IMR-90 (cell line): Measurements from ENCODE around the gene RASAL1. TPM values are rescaled to one million over a fixed set of nuclear protein-coding genes. Genes with fewer than 3 reads are reported as not detected.

ENCODE experiments used
- ATAC-seq: fragments of 200-7000 bp; cut with Tn5 transposase; 2 replicates; pipeline ENCODE4 v1.9.1; 2020; ENCODE audit warnings: low read depth, mild to moderate bottlenecking, moderate library complexity
- BruUV-seq: library from RNA; stranded (reverse); fragments of 400-500 nt; replicated peaks from 2 replicates; lab custom pipeline; 2021; lab: Mats Ljungman, UMichigan
- CTCF ChIA-PET: fragments of 300-600 bp; formaldehyde crosslinking; extraction: SDS; loops from one replicate; lab custom pipeline; 2021; ENCODE audit warnings: antibody characterized with exemption; lab: Yijun Ruan, JAX
- POLR2A ChIA-PET: fragments of 300-600 bp; sonication (Branson Sonifier 250); formaldehyde crosslinking; loops from one replicate; lab custom pipeline; 2022; ENCODE audit warnings: antibody characterized with exemption; ENCODE audit not compliant: unreplicated experiment; lab: Charles Lee
- DNase-seq: peaks from one replicate; pipeline ENCODE4 v3.0.0; 2013
- H2AFZ ChIP-seq: replicated peaks from 2 replicates; pipeline ENCODE3; 2013; ENCODE audit warnings: low read length, mild to moderate bottlenecking; ENCODE audit not compliant: poor library complexity
- H2AK5ac ChIP-seq: 2 replicates; pipeline ENCODE4 v1.6.1; 2013; ENCODE audit warnings: low read depth, low read length, inconsistent platforms
- H2AK9ac ChIP-seq: replicated peaks from 2 replicates; pipeline ENCODE3; 2013; ENCODE audit warnings: mild to moderate bottlenecking, low read depth, low read length, moderate library complexity; ENCODE audit not compliant: poor library complexity
- H2BK120ac ChIP-seq: 2 replicates; pipeline ENCODE4 v1.6.1; 2013; ENCODE audit warnings: low read depth, low read length, inconsistent platforms
- H2BK15ac ChIP-seq: 3 replicates; pipeline ENCODE4 v1.6.1; 2013; ENCODE audit warnings: low read depth, low read length, inconsistent platforms
- H2BK20ac ChIP-seq: 2 replicates; pipeline ENCODE4 v1.6.1; 2013; ENCODE audit warnings: low read depth, mild to moderate bottlenecking, inconsistent platforms, low read length, moderate library complexity
- H2BK5ac ChIP-seq: 2 replicates; pipeline ENCODE4 v1.6.1; 2013; ENCODE audit warnings: mild to moderate bottlenecking, low read depth, low read length, inconsistent platforms; ENCODE audit not compliant: poor library complexity, severe bottlenecking
- H3K14ac ChIP-seq: replicated peaks from 2 replicates; pipeline ENCODE4 v1.6.1; 2013; ENCODE audit warnings: low read depth, low read length, inconsistent platforms
- H3K18ac ChIP-seq: 2 replicates; pipeline ENCODE4 v1.6.1; 2013; ENCODE audit warnings: low read depth, low read length, control low read depth
- H3K23ac ChIP-seq: 2 replicates; pipeline ENCODE4 v1.6.1; 2013; ENCODE audit warnings: low read depth, low read length, inconsistent platforms
- H3K27ac ChIP-seq: 2 replicates; pipeline ENCODE4 v1.5.1; 2013; ENCODE audit warnings: mild to moderate bottlenecking, control low read depth, low read length; ENCODE audit not compliant: insufficient read depth
- H3K27me3 ChIP-seq: 2 replicates; pipeline ENCODE4 v1.6.1; 2013; ENCODE audit warnings: low read length; ENCODE audit not compliant: control insufficient read depth, insufficient read depth
- H3K36me3 ChIP-seq: 2 replicates; pipeline ENCODE4 v1.6.1; 2013; ENCODE audit warnings: low read length, mixed read lengths; ENCODE audit not compliant: control insufficient read depth, insufficient read depth
- H3K4ac ChIP-seq: 2 replicates; pipeline ENCODE4 v1.6.1; 2013; ENCODE audit warnings: low read depth, low read length, inconsistent platforms
- H3K4me1 ChIP-seq: 2 replicates; pipeline ENCODE4 v1.6.1; 2013; ENCODE audit warnings: low read length, mixed read lengths; ENCODE audit not compliant: control insufficient read depth, insufficient read depth
- H3K4me2 ChIP-seq: 2 replicates; pipeline ENCODE4 v1.6.1; 2013; ENCODE audit warnings: low read depth, mild to moderate bottlenecking, control low read depth, low read length, moderate library complexity
- H3K4me3 ChIP-seq: 2 replicates; pipeline ENCODE4 v1.5.1; 2013; ENCODE audit warnings: low read depth, mild to moderate bottlenecking, control low read depth, low read length, moderate library complexity; ENCODE audit not compliant: insufficient read depth
- H3K56ac ChIP-seq: 2 replicates; pipeline ENCODE4 v1.6.1; 2013; ENCODE audit warnings: low read length, inconsistent platforms; ENCODE audit not compliant: insufficient read depth; ENCODE audit errors: extremely low read depth
- H3K79me1 ChIP-seq, 2 experiments: 2 replicates each; pipeline ENCODE4 v1.6.1; 2013; ENCODE audit warnings: low read length in 2 of 2, inconsistent platforms in 1 of 2, low read depth in 1 of 2
- H3K9ac ChIP-seq: 2 replicates; pipeline ENCODE4 v1.6.1; 2013; ENCODE audit warnings: low read depth, low read length, control low read depth
- H3K9me1 ChIP-seq: 2 replicates; pipeline ENCODE4 v1.6.1; 2013; ENCODE audit warnings: low read length, inconsistent platforms; ENCODE audit not compliant: insufficient read depth
- H3K9me3 ChIP-seq: 2 replicates; pipeline ENCODE4 v1.6.1; 2013; ENCODE audit warnings: low read length; ENCODE audit not compliant: control insufficient read depth, insufficient read depth
- H4K20me1 ChIP-seq: 2 replicates; pipeline ENCODE4 v1.6.1; 2013; ENCODE audit warnings: low read length, inconsistent platforms; ENCODE audit not compliant: insufficient read depth
- H4K5ac ChIP-seq: 2 replicates; pipeline ENCODE4 v1.6.1; 2013; ENCODE audit warnings: mild to moderate bottlenecking, low read depth, low read length, control low read depth
- H4K8ac ChIP-seq, 2 experiments: 2 replicates each; pipeline ENCODE4 v1.6.1; 2013; ENCODE audit warnings: low read depth in 2 of 2, low read length in 2 of 2, control low read depth in 1 of 2, inconsistent platforms in 1 of 2
- H4K91ac ChIP-seq: 2 replicates; pipeline ENCODE4 v1.6.1; 2013; ENCODE audit warnings: low read depth, low read length, inconsistent platforms; ENCODE audit not compliant: insufficient read depth
- BHLHE40 ChIP-seq: fragments of 150-350 bp; IDR thresholded peaks from 2 replicates; pipeline ENCODE4 v1.6.1; 2016; ENCODE audit warnings: mild to moderate bottlenecking, low read depth, low read length
- CEBPB ChIP-seq: IDR thresholded peaks from 2 replicates; pipeline ENCODE4 v1.6.1; 2012; ENCODE audit warnings: low read depth, low read length, improper control_type of control experiment
- CTCF ChIP-seq: conservative IDR thresholded peaks from 2 replicates; pipeline ENCODE4 v1.5.1; 2012; ENCODE audit warnings: mild to moderate bottlenecking, low read depth, low read length, improper control_type of control experiment
- ELK1 ChIP-seq: fragments of 150-350 bp; IDR thresholded peaks from 2 replicates; pipeline ENCODE4 v1.6.1; 2016; ENCODE audit warnings: low read depth, mild to moderate bottlenecking, low read length, moderate library complexity, borderline replicate concordance
- MAFK ChIP-seq: IDR thresholded peaks from 2 replicates; pipeline ENCODE4 v1.6.1; 2012; ENCODE audit warnings: low read depth, low read length, improper control_type of control experiment
- MAZ ChIP-seq: IDR thresholded peaks from 2 replicates; pipeline ENCODE4 v1.6.1; 2012; ENCODE audit warnings: low read depth, mild to moderate bottlenecking, low read length, improper control_type of control experiment, moderate library complexity, borderline replicate concordance
- NFE2L2 ChIP-seq: fragments of 150-350 bp; IDR thresholded peaks from 2 replicates; pipeline ENCODE4 v1.6.1; 2016; ENCODE audit warnings: low read depth, mild to moderate bottlenecking, low read length
- POLR2A ChIP-seq: IDR thresholded peaks from 2 replicates; pipeline ENCODE4 v1.6.1; 2012; ENCODE audit warnings: mild to moderate bottlenecking, low read depth, low read length
- RFX5 ChIP-seq: IDR thresholded peaks from 2 replicates; pipeline ENCODE4 v1.8.0; 2012; ENCODE audit warnings: low read depth, mild to moderate bottlenecking, low read length, moderate library complexity
- SMC3 ChIP-seq: fragments of 150-350 bp; IDR thresholded peaks from 2 replicates; pipeline ENCODE4 v1.6.1; 2016; ENCODE audit warnings: low read depth, mild to moderate bottlenecking, antibody characterized with exemption, low read length, moderate library complexity
- WGBS, 2 experiments: methylation state at CpG; one replicate each; pipeline versions ENCODE4 v1.1.5 to v1.1.7; 2013; ENCODE audit warnings: missing lambda C conversion rate in 2 of 2; ENCODE audit not compliant: insufficient read length in 1 of 2; ENCODE audit errors: extremely low coverage in 2 of 2; 5-methylcytosine and 5-hydroxymethylcytosine counted together
- dilution Hi-C: fragments of 300-500 bp; cut with HindIII; formaldehyde crosslinking; loops from one replicate; pipeline ENCODE4 v1.14.3; 2018; ENCODE audit warnings: low sequenced_read_pairs; ENCODE audit not compliant: unreplicated experiment
- in situ Hi-C: fragments of 300-500 bp; cut with MboI; formaldehyde crosslinking; loops from 3 replicates; pipeline ENCODE4 v1.14.3; 2019; ENCODE audit warnings: low sequenced_read_pairs, inconsistent platforms, mixed read lengths
- intact Hi-C: fragments of 100-400 bp; cut with micrococcal nuclease; formaldehyde crosslinking; loops from 2 replicates; pipeline ENCODE4 v1.10.0; 2022
- polyA plus RNA-seq, 3 experiments: library from polyadenylated mRNA; depleted of rRNA; stranded (reverse); fragments of >200 nt; gene quantifications; 2 replicates each; pipeline ENCODE4 v1.2.3, GENCODE V29; 2012; ENCODE audit warnings: low replicate concordance in 1 of 3
- total RNA-seq: library from RNA; depleted of rRNA; stranded (reverse); fragments of >200 nt; gene quantifications from 2 replicates; pipeline ENCODE4 v1.2.3, GENCODE V29; 2012
- TF ChIP-seq, protein P1 (sequence below): fragments of 150-350 bp; IDR thresholded peaks from 2 replicates; pipeline ENCODE4 v1.6.1; 2017; ENCODE audit warnings: mild to moderate bottlenecking, antibody characterized with exemption, low read length, low read depth

The RASAL1 gene
- total and polyA plus RNA-seq, 2 of the 4 experiments (the other 2 are of a cell fraction) = not detected

DNA sequence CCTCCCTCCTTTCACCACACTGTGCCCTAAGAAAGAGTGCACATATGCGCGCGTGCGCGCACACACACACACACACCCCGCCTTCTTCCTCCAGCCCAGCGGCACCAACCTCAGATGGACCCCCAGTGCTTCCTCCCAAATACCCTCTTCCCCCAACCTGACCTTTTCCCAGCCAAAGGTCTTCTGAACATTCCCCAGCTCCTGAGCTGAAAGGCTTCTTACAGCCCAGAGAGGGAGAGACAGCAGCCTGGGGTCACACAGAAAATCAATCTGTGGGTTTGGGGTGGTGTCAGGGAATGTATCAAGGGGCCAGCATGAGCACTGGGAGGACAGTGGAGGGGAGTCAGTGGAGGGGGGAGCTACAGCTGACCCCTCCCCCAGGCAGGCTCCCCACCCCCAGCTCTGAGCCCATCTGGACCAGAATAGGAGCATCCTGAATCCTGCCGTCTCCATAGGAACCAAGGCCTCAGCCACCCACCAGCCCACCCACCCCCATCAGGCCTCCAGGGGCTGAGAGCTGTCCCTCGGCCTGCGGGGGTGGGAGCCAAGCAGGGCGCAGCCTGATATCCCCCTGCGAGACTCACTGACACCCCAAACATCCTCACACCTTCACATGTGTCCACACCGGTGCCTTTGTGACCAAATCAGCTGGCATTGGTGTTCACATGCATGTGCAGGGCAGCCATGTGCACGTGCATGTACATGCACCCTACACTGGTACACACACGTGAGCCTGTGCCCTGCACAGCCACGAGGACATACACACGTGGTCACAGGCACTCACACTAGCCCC, 5.7 kb downstream of the RASAL1 start:
- no peak for ATAC-seq
- Histone ChIP-seq H4K91ac (no peak overlapping the region), H4K8ac (no peak overlapping the region), H2BK15ac (no peak overlapping the region), H3K4me3 (no peak overlapping the region), H3K9ac (no peak overlapping the region), H2AFZ (no peak overlapping the region), H3K56ac (no peak overlapping the region), H2BK120ac (no peak overlapping the region), H3K36me3 (no peaks in the 10 kb centered on the region), H3K4ac (no peak overlapping the region), H2AK9ac (no peak overlapping the region), H3K27me3 (peaks cover 3% of the 10 kb centered on the region), H3K9me1 (no peaks in the 10 kb centered on the region), H3K4me2 (no peak overlapping the region), H2BK5ac (no peak overlapping the region), H2BK20ac (no peak overlapping the region), H3K4me1 (no peaks in the 10 kb centered on the region), H2AK5ac (no peak overlapping the region), H4K20me1 (no peaks in the 10 kb centered on the region), H3K23ac (no peak overlapping the region), H3K9me3 (no peaks in the 10 kb centered on the region), H3K14ac (no peak overlapping the region), H3K18ac (no peak overlapping the region), H4K5ac (no peak overlapping the region), H3K79me1 (no peaks in the 10 kb centered on the region), H3K27ac (no peak overlapping the region)
- dilution Hi-C loops = no loop called here
- POLR2A ChIA-PET = no interaction called here
- no TSS peak for BruUV-seq
- no peak for DNase-seq
- TF ChIP-seq SMC3 = no peak
- TF ChIP-seq BHLHE40 = no peak
- no peak for TF ChIP-seq CTCF
- no peak for TF ChIP-seq MAZ
- no peak for TF ChIP-seq RFX5
- TF ChIP-seq NFE2L2 = no peak
- no peak for TF ChIP-seq POLR2A
- no peak for TF ChIP-seq MAFK
- TF ChIP-seq CEBPB = no peak
- TF ChIP-seq, protein P1, sequence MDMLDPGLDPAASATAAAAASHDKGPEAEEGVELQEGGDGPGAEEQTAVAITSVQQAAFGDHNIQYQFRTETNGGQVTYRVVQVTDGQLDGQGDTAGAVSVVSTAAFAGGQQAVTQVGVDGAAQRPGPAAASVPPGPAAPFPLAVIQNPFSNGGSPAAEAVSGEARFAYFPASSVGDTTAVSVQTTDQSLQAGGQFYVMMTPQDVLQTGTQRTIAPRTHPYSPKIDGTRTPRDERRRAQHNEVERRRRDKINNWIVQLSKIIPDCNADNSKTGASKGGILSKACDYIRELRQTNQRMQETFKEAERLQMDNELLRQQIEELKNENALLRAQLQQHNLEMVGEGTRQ = no peak
- TF ChIP-seq ELK1 = no peak
- intact Hi-C loops = no loop called here
- CTCF ChIA-PET = no interaction called here
- 77% methylated on average over 7 of the region's 17 CpGs; no CpG with 5 or more reads in 1 of the 2 experiments for WGBS, 2 experiments
- in situ Hi-C loops = no loop called here
